MCF 10A (cell line): ENCODE data around the gene PHACTR3. TPM values are rescaled to one million over a fixed set of nuclear protein-coding genes. Genes with fewer than 3 reads are reported as not detected.
A peak's percentile ranks its signal among the peaks of the same experiment; 100 is the strongest.
"Not testable (repeated sequence)": the region's sequence is repeated elsewhere in the genome, so short reads cannot be mapped to it uniquely, and the experiment has no call there.

Experiments
- BruUV-seq: library from RNA; stranded (reverse); fragments of 400-500 nt; replicated peaks from 2 replicates; lab custom pipeline; 2021; lab: Mats Ljungman, UMichigan
- CTCF ChIA-PET: fragments of 300-600 bp; sonication (Branson Sonifier 250); formaldehyde crosslinking; extraction: SDS; loops from one replicate; lab custom pipeline; 2021; ENCODE audit warnings: antibody characterized with exemption, inconsistent platforms; lab: Yijun Ruan, JAX
- POLR2A ChIA-PET: fragments of 300-600, 350-650 bp; sonication (Branson Sonifier 250); formaldehyde crosslinking; extraction: SDS; loops from one replicate; lab custom pipeline; 2020; ENCODE audit warnings: antibody characterized with exemption, inconsistent platforms; lab: Yijun Ruan, JAX
- DNase-seq: peaks from one replicate; pipeline ENCODE4 v3.0.0-alpha.2; 2018; ENCODE audit not compliant: unreplicated experiment
- H3K27ac Mint-ChIP-seq: one replicate; pipeline ENCODE4 v1.8.0; 2022; ENCODE audit warnings: mild to moderate bottlenecking, low read depth, mixed read lengths; ENCODE audit not compliant: unreplicated experiment
- H3K27me3 Mint-ChIP-seq: one replicate; pipeline ENCODE4 v1.8.0; 2022; ENCODE audit warnings: mixed read lengths; ENCODE audit not compliant: insufficient read depth, unreplicated experiment
- H3K36me3 Mint-ChIP-seq: one replicate; pipeline ENCODE4 v1.8.0; 2022; ENCODE audit warnings: mild to moderate bottlenecking, moderate library complexity, mixed read lengths; ENCODE audit not compliant: insufficient read depth, unreplicated experiment
- H3K4me1 Mint-ChIP-seq: one replicate; pipeline ENCODE4 v1.8.0; 2022; ENCODE audit warnings: mixed read lengths; ENCODE audit not compliant: insufficient read depth, unreplicated experiment
- H3K4me3 Mint-ChIP-seq: one replicate; pipeline ENCODE4 v1.8.0; 2022; ENCODE audit warnings: mild to moderate bottlenecking, moderate library complexity, mixed read lengths; ENCODE audit not compliant: unreplicated experiment
- H3K9me3 Mint-ChIP-seq: one replicate; pipeline ENCODE4 v1.8.0; 2022; ENCODE audit warnings: mixed read lengths; ENCODE audit not compliant: unreplicated experiment
- intact Hi-C: fragments of 100-400 bp; cut with micrococcal nuclease; formaldehyde crosslinking; loops from 2 replicates; pipeline ENCODE4 v1.14.1; 2022
- total RNA-seq: library from RNA; stranded (reverse); gene quantifications from 2 replicates; pipeline ENCODE4 v1.2.3, GENCODE V29; 2022
- TF ChIP-seq, protein P1 (sequence below): fragments of 200-600 bp; IDR thresholded peaks from one replicate; pipeline ENCODE4 v1.8.0; 2022; ENCODE audit warnings: antibody characterized with exemption, mild to moderate bottlenecking; ENCODE audit not compliant: unreplicated experiment

Gene PHACTR3
- total RNA-seq, 1 experiment from 2014 or later, result 22.8 TPM

DNA sequence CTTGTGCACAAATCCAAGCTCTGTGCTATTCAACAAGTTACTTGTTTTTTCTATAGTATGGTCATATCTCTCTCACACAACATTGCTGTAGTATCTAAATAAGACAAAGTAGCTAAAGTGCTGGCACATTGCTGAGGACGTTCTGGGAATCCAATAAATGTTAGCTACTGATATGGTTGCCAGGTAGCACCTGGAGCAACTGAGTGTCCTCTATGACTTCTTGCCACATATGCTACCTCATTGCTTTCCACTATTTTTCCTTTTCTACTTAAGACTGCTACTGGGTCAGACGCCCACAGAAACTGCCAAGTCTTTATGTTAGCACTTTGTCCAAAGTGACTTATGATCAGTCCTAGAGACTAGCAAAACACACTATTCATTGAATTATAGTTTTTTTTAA, 243.8 kb downstream of the PHACTR3 start:
- Mint-ChIP-seq H3K4me1 (peaks cover 28% of the 10 kb centered on the region), H3K4me3 (no peak overlapping the region), H3K36me3 (peaks cover 67% of the 10 kb centered on the region), H3K27ac (no peak overlapping the region), H3K27me3 (no peaks in the 10 kb centered on the region), H3K9me3 (no peaks in the 10 kb centered on the region)
- no peak for DNase-seq
- BruUV-seq, result no TSS peak
- TF ChIP-seq, protein P1, sequence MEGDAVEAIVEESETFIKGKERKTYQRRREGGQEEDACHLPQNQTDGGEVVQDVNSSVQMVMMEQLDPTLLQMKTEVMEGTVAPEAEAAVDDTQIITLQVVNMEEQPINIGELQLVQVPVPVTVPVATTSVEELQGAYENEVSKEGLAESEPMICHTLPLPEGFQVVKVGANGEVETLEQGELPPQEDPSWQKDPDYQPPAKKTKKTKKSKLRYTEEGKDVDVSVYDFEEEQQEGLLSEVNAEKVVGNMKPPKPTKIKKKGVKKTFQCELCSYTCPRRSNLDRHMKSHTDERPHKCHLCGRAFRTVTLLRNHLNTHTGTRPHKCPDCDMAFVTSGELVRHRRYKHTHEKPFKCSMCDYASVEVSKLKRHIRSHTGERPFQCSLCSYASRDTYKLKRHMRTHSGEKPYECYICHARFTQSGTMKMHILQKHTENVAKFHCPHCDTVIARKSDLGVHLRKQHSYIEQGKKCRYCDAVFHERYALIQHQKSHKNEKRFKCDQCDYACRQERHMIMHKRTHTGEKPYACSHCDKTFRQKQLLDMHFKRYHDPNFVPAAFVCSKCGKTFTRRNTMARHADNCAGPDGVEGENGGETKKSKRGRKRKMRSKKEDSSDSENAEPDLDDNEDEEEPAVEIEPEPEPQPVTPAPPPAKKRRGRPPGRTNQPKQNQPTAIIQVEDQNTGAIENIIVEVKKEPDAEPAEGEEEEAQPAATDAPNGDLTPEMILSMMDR, result no peak
- intact Hi-C loops, result no loop called here
- POLR2A ChIA-PET, result interaction anchor here (1.1 to 10.6 kb wide), 7 partner anchors 11 to 124 kb away, joined by 3 to 146 read pairs (median 14); partner anchors contain the start of genes FAM217B and PPP1R3D
- CTCF ChIA-PET, result interaction anchor here (0.7 to 31.9 kb wide), 11 partner anchors 11 to 250 kb away, joined by 3 to 929 read pairs (median 7); partner anchors contain the start of genes FAM217B and PPP1R3D

DNA sequence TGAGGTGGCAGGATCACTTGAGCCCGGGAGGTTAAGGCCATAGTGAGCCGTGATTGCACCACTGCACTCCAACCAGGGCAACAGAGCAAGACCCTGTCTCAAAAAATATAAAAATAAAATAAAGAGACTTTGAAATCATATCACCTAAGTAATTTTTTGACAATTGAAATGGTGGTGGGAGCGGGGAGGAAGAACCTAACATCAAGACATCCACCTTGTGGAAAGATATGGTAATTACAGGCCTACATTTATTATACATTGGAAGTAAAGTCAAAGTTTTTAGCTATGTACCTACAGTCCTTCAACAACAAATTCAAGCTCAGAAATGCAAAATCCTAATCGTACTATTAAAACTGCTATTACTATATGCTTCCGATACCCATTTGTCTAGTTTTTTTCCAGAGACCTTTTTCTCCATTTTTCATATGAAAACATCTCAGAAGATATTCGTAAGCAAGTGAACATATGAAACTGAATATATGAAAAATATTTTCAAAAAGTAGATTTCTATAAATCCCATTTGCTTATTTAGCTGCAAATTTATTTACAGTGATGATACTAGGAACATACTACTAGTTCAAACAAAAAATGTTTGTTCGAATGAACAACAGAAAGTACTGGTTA, 245.8 kb downstream of the PHACTR3 start:
- POLR2A ChIA-PET, result interaction anchor here (0.8 to 10.6 kb wide), 13 partner anchors 13 to 90 kb away, joined by 3 to 146 read pairs (median 4); partner anchors contain the start of genes FAM217B and PPP1R3D
- TF ChIP-seq, protein P1, result peak; percentile 70
- no TSS peak for BruUV-seq
- H3K27ac Mint-ChIP-seq, result no peak overlapping the region
- H3K36me3 Mint-ChIP-seq, result peaks cover 48% of the 10 kb centered on the region
- H3K4me3 Mint-ChIP-seq, result no peak overlapping the region
- no peaks in the 10 kb centered on the region for H3K27me3 Mint-ChIP-seq
- peak; percentile 55 for DNase-seq
- peaks cover 13% of the 10 kb centered on the region for H3K4me1 Mint-ChIP-seq
- no peaks in the 10 kb centered on the region for H3K9me3 Mint-ChIP-seq
- CTCF ChIA-PET, result interaction anchor here (0.6 to 31.9 kb wide), 41 partner anchors 10 to 322 kb away, joined by 3 to 929 read pairs (median 5); partner anchors contain the start of genes FAM217B, PPP1R3D and SYCP2
- intact Hi-C loops, result loop anchor here (1.0 to 2.0 kb wide), 2 partner anchors 67 to 251 kb away; no protein-coding TSS in a partner anchor

DNA sequence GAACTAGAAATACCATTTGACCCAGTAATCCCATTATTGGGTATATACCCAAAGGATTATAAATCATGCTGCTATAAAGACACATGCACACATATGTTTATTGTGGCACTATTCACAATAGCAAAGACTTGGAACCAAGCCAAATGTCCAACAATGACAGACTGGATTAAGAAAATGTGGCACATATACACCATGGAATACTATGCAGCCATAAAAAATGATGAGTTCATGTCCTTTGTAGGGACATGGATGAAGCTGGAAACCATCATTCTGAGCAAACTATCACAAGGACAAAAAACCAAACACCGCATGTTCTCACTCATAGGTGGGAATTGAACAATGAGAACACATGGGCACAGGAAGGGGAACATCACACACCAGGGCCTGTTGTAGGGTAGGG, 252.2 kb downstream of the PHACTR3 start:
- POLR2A ChIA-PET, H3K9me3 Mint-ChIP-seq, intact Hi-C loops: not testable (repeated sequence)

DNA sequence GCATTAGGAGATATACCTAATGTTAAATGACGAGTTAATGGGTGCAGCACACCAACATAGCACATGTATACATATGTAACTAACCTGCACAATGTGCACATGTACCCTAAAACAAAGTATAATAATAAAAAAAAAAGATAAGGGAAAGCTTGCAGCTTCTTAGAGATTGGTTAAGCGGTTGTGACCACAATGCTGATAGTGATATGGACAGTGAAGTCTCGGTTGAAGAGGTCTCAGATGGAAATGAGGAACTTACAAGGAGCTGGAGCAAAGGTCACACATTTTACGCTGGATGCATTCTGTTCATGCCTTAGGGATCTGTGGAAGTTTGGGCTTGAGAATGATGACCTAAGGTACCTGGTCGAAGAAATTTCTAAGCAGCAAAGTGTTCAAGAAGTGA, 252.6 kb downstream of the PHACTR3 start:
- ChIA-PET CTCF (interaction anchor here (0.7 to 31.9 kb wide), 3 partner anchors 70 to 285 kb away, joined by 3 to 929 read pairs (median 4); no protein-coding TSS in a partner anchor), POLR2A (interaction anchor here (0.7 kb wide), 1 partner anchor 75 kb away, joined by 3 read pairs; no protein-coding TSS in a partner anchor)
- BruUV-seq, H3K4me1 Mint-ChIP-seq, H3K36me3 Mint-ChIP-seq, DNase-seq, H3K27ac Mint-ChIP-seq, H3K27me3 Mint-ChIP-seq, H3K9me3 Mint-ChIP-seq, intact Hi-C loops, H3K4me3 Mint-ChIP-seq: not testable (repeated sequence)

More for the DNA sequence above, 252.2 kb downstream of the PHACTR3 start:
- not testable (repeated sequence) for H3K4me3 Mint-ChIP-seq, BruUV-seq, DNase-seq, H3K36me3 Mint-ChIP-seq, H3K27ac Mint-ChIP-seq, H3K27me3 Mint-ChIP-seq, H3K4me1 Mint-ChIP-seq
- CTCF ChIA-PET, result interaction anchor here (0.7 to 31.9 kb wide), 2 partner anchors 70 to 285 kb away, joined by 4 to 929 read pairs; no protein-coding TSS in a partner anchor

DNA sequence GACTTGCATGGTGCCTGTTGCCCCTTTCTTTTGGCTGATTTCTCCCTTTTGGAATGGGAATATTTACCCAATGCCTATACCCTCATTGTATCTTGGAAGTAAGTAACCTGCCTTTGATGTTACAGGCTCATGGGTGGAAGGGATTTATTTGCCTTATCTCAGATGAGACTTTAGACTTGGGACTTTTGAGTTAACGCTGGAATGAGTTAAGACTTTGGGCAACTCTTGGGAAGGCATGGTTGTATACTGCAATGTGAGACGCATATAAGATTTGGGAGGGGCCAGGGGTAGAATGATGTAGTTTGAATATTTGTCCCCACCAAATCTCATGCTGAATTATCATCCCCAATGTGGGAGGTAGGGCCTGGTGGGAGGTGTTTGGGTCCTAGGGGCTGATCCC, 253.6 kb downstream of the PHACTR3 start:
- Mint-ChIP-seq H3K27me3 (no peaks in the 10 kb centered on the region), H3K4me3 (no peak overlapping the region), H3K4me1 (no peaks in the 10 kb centered on the region), H3K27ac (no peak overlapping the region), H3K9me3 (no peaks in the 10 kb centered on the region), H3K36me3 (no peaks in the 10 kb centered on the region)
- TF ChIP-seq, protein P1, result no peak
- ChIA-PET CTCF (interaction anchor here (31.9 kb wide), 1 partner anchor 71 kb away, joined by 929 read pairs; no protein-coding TSS in a partner anchor), POLR2A (no interaction called here)
- no TSS peak for BruUV-seq
- intact Hi-C loops, result no loop called here
- no peak for DNase-seq
